ENCODE measurements around the gene LCORL. TPM values are rescaled to one million over a fixed set of nuclear protein-coding genes. Genes with fewer than 3 reads are reported as not detected.
"Not testable (repeated sequence)": the region's sequence is repeated elsewhere in the genome, so short reads cannot be mapped to it uniquely, and the experiment has no call there.

Gene LCORL
- total RNA-seq, 3 donors from 2014 or later, result 17.6 to 21.9 (median 19.0) TPM

GRCh38 chr4:18014269-18014668, 7.3 kb downstream of the LCORL start:
- H3K4me1 ChIP-seq (ENCODE audit: low read depth), result peaks cover 17% of the 10 kb centered on the region
- ATAC-seq, result no peak
- intact Hi-C loops (cut with DNase I, micrococcal nuclease), result no loop called here

GRCh38 chr4:18012807-18013462, 8.6 kb downstream of the LCORL start:
- ATAC-seq (no peak), DNase-seq (no peak)
- H3K36me3 ChIP-seq (ENCODE audit: low read depth), result no peaks in the 10 kb centered on the region
- intact Hi-C loops (cut with DNase I, micrococcal nuclease), result no loop called here
- TF ChIP-seq CTCF (IDR thresholded peaks at IDR 0.05), result no peak
- H3K4me3 ChIP-seq, result no peak overlapping the region
- H3K4me1 ChIP-seq (ENCODE audit: low read depth), result peaks cover 17% of the 10 kb centered on the region
- H3K9me3 ChIP-seq, result no peaks in the 10 kb centered on the region

More at GRCh38 chr4:18014269-18014668, 7.3 kb downstream of the LCORL start:
- H3K4me3 ChIP-seq, result no peak overlapping the region
- no peak for DNase-seq
- H3K36me3 ChIP-seq (ENCODE audit: low read depth), result no peaks in the 10 kb centered on the region
- no peaks in the 10 kb centered on the region for H3K9me3 ChIP-seq
- TF ChIP-seq CTCF (IDR thresholded peaks at IDR 0.05), result no peak

- Histone ChIP-seq H3K4me3 (no peak overlapping the region), H3K4me1 (ENCODE audit: low read depth) (peaks cover 17% of the 10 kb centered on the region), H3K9me3 (no peaks in the 10 kb centered on the region), H3K36me3 (ENCODE audit: low read depth) (no peaks in the 10 kb centered on the region)
- TF ChIP-seq CTCF (IDR thresholded peaks at IDR 0.05), result no peak
- DNase-seq (no peak), ATAC-seq (no peak)
- intact Hi-C loops (cut with DNase I, micrococcal nuclease), result no loop called here
Measured at GRCh38 chr4:18012134-18012806, 9.3 kb downstream of the LCORL start.

GRCh38 chr4:18007625-18008024, 13.9 kb downstream of the LCORL start:
- ATAC-seq, result no peak
- Histone ChIP-seq H3K9me3 (no peaks in the 10 kb centered on the region), H3K4me1 (ENCODE audit: low read depth) (peaks cover 9% of the 10 kb centered on the region)

GRCh38 chr4:18006432-18006831, 15.1 kb downstream of the LCORL start:
- H3K4me3 ChIP-seq; intact Hi-C loops (cut with DNase I, micrococcal nuclease); H3K4me1 ChIP-seq (ENCODE audit: low read depth); DNase-seq; H3K36me3 ChIP-seq (ENCODE audit: low read depth); H3K9me3 ChIP-seq; ATAC-seq: not testable (repeated sequence)

More at GRCh38 chr4:18007625-18008024, 13.9 kb downstream of the LCORL start:
- TF ChIP-seq CTCF (IDR thresholded peaks at IDR 0.05), result no peak
- intact Hi-C loops (cut with DNase I, micrococcal nuclease), result no loop called here
- no peaks in the 10 kb centered on the region for H3K36me3 ChIP-seq (ENCODE audit: low read depth)
- no peak for DNase-seq
- no peak overlapping the region for H3K4me3 ChIP-seq

GRCh38 chr4:17997129-17997528, 24.4 kb downstream of the LCORL start:
- no peaks in the 10 kb centered on the region for H3K4me1 ChIP-seq (ENCODE audit: low read depth)
- intact Hi-C loops (cut with DNase I, micrococcal nuclease), result no loop called here
- H3K36me3 ChIP-seq (ENCODE audit: low read depth), result no peaks in the 10 kb centered on the region
- DNase-seq (no peak), ATAC-seq (no peak)
- no peak for TF ChIP-seq CTCF (IDR thresholded peaks at IDR 0.05)
- no peaks in the 10 kb centered on the region for H3K9me3 ChIP-seq
- no peak overlapping the region for H3K4me3 ChIP-seq

Measured in mucosa of descending colon (tissue), 3 donors.